ENCODE measurements around the gene NUBPL. TPM values are rescaled to one million over a fixed set of nuclear protein-coding genes. Genes with fewer than 3 reads are reported as not detected.
A peak's percentile ranks its signal among the peaks of the same experiment; 100 is the strongest.
"Not testable (repeated sequence)": the region's sequence is repeated elsewhere in the genome, so short reads cannot be mapped to it uniquely, and the experiment has no call there.

The NUBPL gene
- total RNA-seq, 8 experiments from 2014 or later, result 8.8 to 18.2 (median 10.7) TPM

- H3K4me3 ChIP-seq, result no peak overlapping the region
- in situ Hi-C loops (cut with MboI; ENCODE audit: low pct_unique_long_range_greater_than_20kb in 2 of 9, low sequenced_read_pairs in 9 of 9, unreplicated experiment in 9 of 9), result no loop called here
- H3K4me1 ChIP-seq (replicated peaks in 1 of 2), result no peaks in the 10 kb centered on the region
- ATAC-seq (replicated peaks in 6 of 8), result no peak
- no peak overlapping the region for H3K27ac ChIP-seq
- WGBS, 10 experiments, result 77 to 100% (median 94%) methylated on average over 1 to 6 of the region's 13 CpGs; no CpG with 5 or more reads in 5 of the 10 experiments
Measured at GRCh38 chr14:31864937-31865855, 304.0 kb downstream of the NUBPL start.

GRCh38 chr14:31867570-31867969 is 306.4 kb downstream of the NUBPL start:
- H3K4me1 ChIP-seq (replicated peaks in 1 of 2), result no peaks in the 10 kb centered on the region
- H3K27ac ChIP-seq, result no peak overlapping the region
- ATAC-seq (replicated peaks in 6 of 8), result no peak
- no peak overlapping the region for H3K4me3 ChIP-seq
- in situ Hi-C loops (cut with MboI; ENCODE audit: low pct_unique_long_range_greater_than_20kb in 2 of 9, low sequenced_read_pairs in 9 of 9, unreplicated experiment in 9 of 9), result no loop called here

- H3K4me3 ChIP-seq; in situ Hi-C loops (cut with MboI; ENCODE audit: low pct_unique_long_range_greater_than_20kb in 2 of 9, low sequenced_read_pairs in 9 of 9, unreplicated experiment in 9 of 9); H3K27ac ChIP-seq; ATAC-seq (replicated peaks in 6 of 8); H3K4me1 ChIP-seq (replicated peaks in 1 of 2): not testable (repeated sequence)
- WGBS, 10 experiments, result 23 to 100% (median 78%) methylated on average over 1 to 3 of the region's 3 CpGs
Measured at GRCh38 chr14:31868096-31868495, 306.9 kb downstream of the NUBPL start.

GRCh38 chr14:31876741-31877140 is 315.5 kb downstream of the NUBPL start:
- in situ Hi-C loops (cut with MboI; ENCODE audit: low pct_unique_long_range_greater_than_20kb in 2 of 9, low sequenced_read_pairs in 9 of 9, unreplicated experiment in 9 of 9), result no loop called here
- WGBS, 10 experiments, result 53 to 91% (median 86%) methylated on average over 1 to 6 of the region's 7 CpGs
- Histone ChIP-seq H3K27ac (no peak overlapping the region), H3K4me3 (no peak overlapping the region), H3K4me1 (replicated peaks in 1 of 2) (no peaks in the 10 kb centered on the region)
- ATAC-seq (replicated peaks in 6 of 8), result peak in 1 of 8 experiments; percentile 26

GRCh38 chr14:31877255-31877798 is 316.1 kb downstream of the NUBPL start:
- no peak overlapping the region for H3K27ac ChIP-seq
- 4 to 90% (median 78%) methylated on average over 3 to 9 of the region's 9 CpGs for WGBS, 10 experiments
- H3K4me3 ChIP-seq, result no peak overlapping the region
- H3K4me1 ChIP-seq (replicated peaks in 1 of 2), result no peaks in the 10 kb centered on the region
- peak in 3 of 8 experiments; percentile 17 to 33 (median 18) for ATAC-seq (replicated peaks in 6 of 8)
- in situ Hi-C loops (cut with MboI; ENCODE audit: low pct_unique_long_range_greater_than_20kb in 2 of 9, low sequenced_read_pairs in 9 of 9, unreplicated experiment in 9 of 9), result no loop called here

- in situ Hi-C loops (cut with MboI; ENCODE audit: low pct_unique_long_range_greater_than_20kb in 2 of 9, low sequenced_read_pairs in 9 of 9, unreplicated experiment in 9 of 9), result no loop called here
- 39 to 100% (median 82%) methylated on average over 1 to 7 of the region's 7 CpGs; no CpG with 5 or more reads in 1 of the 10 experiments for WGBS, 10 experiments
- no peak for ATAC-seq (replicated peaks in 6 of 8)
Measured at GRCh38 chr14:31879661-31880348, 318.6 kb downstream of the NUBPL start.

GRCh38 chr14:31880935-31881334 is 319.7 kb downstream of the NUBPL start:
- H3K27ac ChIP-seq, result no peak overlapping the region
- no peak overlapping the region for H3K4me3 ChIP-seq
- WGBS, 10 experiments, result 7 to 86% (median 67%) methylated on average over 1 to 4 of the region's 4 CpGs; no CpG with 5 or more reads in 3 of the 10 experiments
- H3K4me1 ChIP-seq (replicated peaks in 1 of 2), result no peaks in the 10 kb centered on the region
- in situ Hi-C loops (cut with MboI; ENCODE audit: low pct_unique_long_range_greater_than_20kb in 2 of 9, low sequenced_read_pairs in 9 of 9, unreplicated experiment in 9 of 9), result no loop called here
- ATAC-seq (replicated peaks in 6 of 8), result peak in 3 of 8 experiments; percentile 33 to 74 (median 51)

More at GRCh38 chr14:31879661-31880348, 318.6 kb downstream of the NUBPL start:
- no peak overlapping the region for H3K27ac ChIP-seq
- no peaks in the 10 kb centered on the region for H3K4me1 ChIP-seq (replicated peaks in 1 of 2)
- H3K4me3 ChIP-seq, result no peak overlapping the region

- in situ Hi-C loops (cut with MboI; ENCODE audit: low pct_unique_long_range_greater_than_20kb in 2 of 9, low sequenced_read_pairs in 9 of 9, unreplicated experiment in 9 of 9), result no loop called here
- no peaks in the 10 kb centered on the region for H3K4me1 ChIP-seq (replicated peaks in 1 of 2)
- WGBS, 10 experiments, result 60 to 100% (median 82%) methylated on average over 1 to 4 of the region's 4 CpGs; no CpG with 5 or more reads in 2 of the 10 experiments
- no peak overlapping the region for H3K4me3 ChIP-seq
- ATAC-seq (replicated peaks in 6 of 8), result peak in 2 of 8 experiments; percentile 24 to 45
- no peak overlapping the region for H3K27ac ChIP-seq
Measured at GRCh38 chr14:31881531-31882310, 320.5 kb downstream of the NUBPL start.

- no peak overlapping the region for H3K4me3 ChIP-seq
- in situ Hi-C loops (cut with MboI; ENCODE audit: low pct_unique_long_range_greater_than_20kb in 2 of 9, low sequenced_read_pairs in 9 of 9, unreplicated experiment in 9 of 9), result no loop called here
- ATAC-seq (replicated peaks in 6 of 8), result no peak
- WGBS, 10 experiments, result 36 to 100% (median 88%) methylated on average over 2 of the region's 2 CpGs
- H3K4me1 ChIP-seq (replicated peaks in 1 of 2), result no peaks in the 10 kb centered on the region
- no peak overlapping the region for H3K27ac ChIP-seq
Measured at GRCh38 chr14:31884238-31884637, 323.0 kb downstream of the NUBPL start.

- in situ Hi-C loops (cut with MboI; ENCODE audit: low pct_unique_long_range_greater_than_20kb in 2 of 9, low sequenced_read_pairs in 9 of 9, unreplicated experiment in 9 of 9), result no loop called here
- no peak overlapping the region for H3K27ac ChIP-seq
- 65 to 90% (median 80%) methylated on average over 3 to 7 of the region's 7 CpGs for WGBS, 10 experiments
- peak in 2 of 8 experiments; percentile 56 to 67 for ATAC-seq (replicated peaks in 6 of 8)
- no peaks in the 10 kb centered on the region for H3K4me1 ChIP-seq (replicated peaks in 1 of 2)
- no peak overlapping the region for H3K4me3 ChIP-seq
Measured at GRCh38 chr14:31884776-31885379, 323.7 kb downstream of the NUBPL start.

- Histone ChIP-seq H3K4me3 (no peak overlapping the region), H3K4me1 (replicated peaks in 1 of 2) (no peaks in the 10 kb centered on the region), H3K27ac (no peak overlapping the region)
- ATAC-seq (replicated peaks in 6 of 8), result no peak
- 0 to 100% (median 67%) methylated on average over 1 to 3 of the region's 3 CpGs for WGBS, 10 experiments
- in situ Hi-C loops (cut with MboI; ENCODE audit: low pct_unique_long_range_greater_than_20kb in 2 of 9, low sequenced_read_pairs in 9 of 9, unreplicated experiment in 9 of 9), result no loop called here
Measured at GRCh38 chr14:31886156-31886835, 325.1 kb downstream of the NUBPL start.
